ENCODE results near the gene GMIP.

The GMIP gene

GRCh38 chr19:19580418-19580817 lies 63.0 kb downstream of the GMIP start:
- Histone ChIP-seq H3K9me3 (ENCODE audit: insufficient read depth, low read depth, low read length) (no peaks in the 10 kb centered on the region), H3K27ac (ENCODE audit: low read depth, low read length) (no peak overlapping the region), H3K27me3 (ENCODE audit: insufficient read depth, low read length) (no peaks in the 10 kb centered on the region), H3K4me1 (ENCODE audit: insufficient read depth, low read length) (no peaks in the 10 kb centered on the region; the same call in 1 of the 2 replicates), H3K9ac (ENCODE audit: low read depth, low read length) (no peak overlapping the region), H3K4me3 (ENCODE audit: low read length) (no peak overlapping the region), H3K36me3 (ENCODE audit: insufficient read depth, low read length) (no peaks in the 10 kb centered on the region)
- WGBS, result 96% methylated on average over 4 of the region's 4 CpGs

- 87% methylated on average over 25 of the region's 25 CpGs for WGBS
- H3K9ac ChIP-seq (ENCODE audit: low read depth, low read length), result no peak overlapping the region
- no peak overlapping the region for H3K4me3 ChIP-seq (ENCODE audit: low read length)
- no peaks in the 10 kb centered on the region for H3K36me3 ChIP-seq (ENCODE audit: insufficient read depth, low read length)
- no peaks in the 10 kb centered on the region for H3K27me3 ChIP-seq (ENCODE audit: insufficient read depth, low read length)
- H3K9me3 ChIP-seq (ENCODE audit: insufficient read depth, low read depth, low read length), result no peaks in the 10 kb centered on the region
- H3K27ac ChIP-seq (ENCODE audit: low read depth, low read length), result no peak overlapping the region
- no peaks in the 10 kb centered on the region; the same call in 1 of the 2 replicates for H3K4me1 ChIP-seq (ENCODE audit: insufficient read depth, low read length)
Observed at GRCh38 chr19:19579533-19580361, 63.7 kb downstream of the GMIP start.
